ENCODE data around the gene CAMTA1.

Gene CAMTA1

GRCh38 chr1:7426780-7427604 is 641.7 kb downstream of the CAMTA1 start:
- H3K27me3 ChIP-seq (ENCODE audit: control insufficient read depth, insufficient read depth, low read length), result no peaks in the 10 kb centered on the region
- peaks cover 2% of the 10 kb centered on the region; the same call in 1 of the 2 replicates for H3K9me3 ChIP-seq (ENCODE audit: control insufficient read depth, insufficient read depth, low read depth, low read length)
- no peaks in the 10 kb centered on the region for H3K4me1 ChIP-seq (ENCODE audit: control insufficient read depth, insufficient read depth, low read length)
- no peak overlapping the region for H3K4me3 ChIP-seq (ENCODE audit: low read depth, low read length)
- no peak overlapping the region for H3K27ac ChIP-seq (ENCODE audit: low read depth, low read length)
- H3K9ac ChIP-seq (ENCODE audit: low read length), result no peak overlapping the region
- no peaks in the 10 kb centered on the region for H3K36me3 ChIP-seq (ENCODE audit: control insufficient read depth, insufficient read depth, low read length)

- Histone ChIP-seq H3K27ac (ENCODE audit: low read depth, low read length) (no peak overlapping the region), H3K27me3 (ENCODE audit: control insufficient read depth, insufficient read depth, low read length) (no peaks in the 10 kb centered on the region), H3K4me1 (ENCODE audit: control insufficient read depth, insufficient read depth, low read length) (no peaks in the 10 kb centered on the region), H3K36me3 (ENCODE audit: control insufficient read depth, insufficient read depth, low read length) (no peaks in the 10 kb centered on the region), H3K4me3 (ENCODE audit: low read depth, low read length) (no peak overlapping the region), H3K9ac (ENCODE audit: low read length) (no peak overlapping the region), H3K9me3 (ENCODE audit: control insufficient read depth, insufficient read depth, low read depth, low read length) (peaks cover 2% of the 10 kb centered on the region; the same call in 1 of the 2 replicates)
These were observed 642.5 kb downstream of the CAMTA1 start for GRCh38 chr1:7427605-7428300.

GRCh38 chr1:7429290-7429689 is 644.0 kb downstream of the CAMTA1 start:
- H3K36me3 ChIP-seq (ENCODE audit: control insufficient read depth, insufficient read depth, low read length), result no peaks in the 10 kb centered on the region
- no peak overlapping the region for H3K4me3 ChIP-seq (ENCODE audit: low read depth, low read length)
- no peak overlapping the region for H3K9ac ChIP-seq (ENCODE audit: low read length)
- no peak overlapping the region for H3K27ac ChIP-seq (ENCODE audit: low read depth, low read length)
- H3K27me3 ChIP-seq (ENCODE audit: control insufficient read depth, insufficient read depth, low read length), result no peaks in the 10 kb centered on the region
- peaks cover 16% of the 10 kb centered on the region for H3K9me3 ChIP-seq (ENCODE audit: control insufficient read depth, insufficient read depth, low read depth, low read length)
- no peaks in the 10 kb centered on the region for H3K4me1 ChIP-seq (ENCODE audit: control insufficient read depth, insufficient read depth, low read length)

- no peak overlapping the region for H3K9ac ChIP-seq (ENCODE audit: low read length)
- H3K27ac ChIP-seq (ENCODE audit: low read depth, low read length), result no peak overlapping the region
- peaks cover 19% of the 10 kb centered on the region for H3K9me3 ChIP-seq (ENCODE audit: control insufficient read depth, insufficient read depth, low read depth, low read length)
- H3K36me3 ChIP-seq (ENCODE audit: control insufficient read depth, insufficient read depth, low read length), result no peaks in the 10 kb centered on the region
- H3K27me3 ChIP-seq (ENCODE audit: control insufficient read depth, insufficient read depth, low read length), result no peaks in the 10 kb centered on the region
- H3K4me3 ChIP-seq (ENCODE audit: low read depth, low read length), result no peak overlapping the region
- no peaks in the 10 kb centered on the region for H3K4me1 ChIP-seq (ENCODE audit: control insufficient read depth, insufficient read depth, low read length)
These were observed 644.9 kb downstream of the CAMTA1 start for GRCh38 chr1:7430047-7430608.

- H3K4me1 ChIP-seq (ENCODE audit: control insufficient read depth, insufficient read depth, low read length), result no peaks in the 10 kb centered on the region
- peaks cover 19% of the 10 kb centered on the region for H3K9me3 ChIP-seq (ENCODE audit: control insufficient read depth, insufficient read depth, low read depth, low read length)
- H3K27ac ChIP-seq (ENCODE audit: low read depth, low read length), result no peak overlapping the region
- no peaks in the 10 kb centered on the region for H3K27me3 ChIP-seq (ENCODE audit: control insufficient read depth, insufficient read depth, low read length)
- H3K36me3 ChIP-seq (ENCODE audit: control insufficient read depth, insufficient read depth, low read length), result no peaks in the 10 kb centered on the region
- H3K4me3 ChIP-seq (ENCODE audit: low read depth, low read length), result no peak overlapping the region
- H3K9ac ChIP-seq (ENCODE audit: low read length), result no peak overlapping the region
These were observed 645.4 kb downstream of the CAMTA1 start for GRCh38 chr1:7430691-7431090.

GRCh38 chr1:7432102-7432899 is 647.0 kb downstream of the CAMTA1 start:
- Histone ChIP-seq H3K27me3 (ENCODE audit: control insufficient read depth, insufficient read depth, low read length) (no peaks in the 10 kb centered on the region), H3K4me3 (ENCODE audit: low read depth, low read length) (no peak overlapping the region), H3K27ac (ENCODE audit: low read depth, low read length) (no peak overlapping the region), H3K9me3 (ENCODE audit: control insufficient read depth, insufficient read depth, low read depth, low read length) (peaks cover 19% of the 10 kb centered on the region), H3K4me1 (ENCODE audit: control insufficient read depth, insufficient read depth, low read length) (no peaks in the 10 kb centered on the region), H3K9ac (ENCODE audit: low read length) (no peak overlapping the region), H3K36me3 (ENCODE audit: control insufficient read depth, insufficient read depth, low read length) (no peaks in the 10 kb centered on the region)

GRCh38 chr1:7432900-7433380 is 647.7 kb downstream of the CAMTA1 start:
- Histone ChIP-seq H3K9me3 (ENCODE audit: control insufficient read depth, insufficient read depth, low read depth, low read length) (peaks cover 19% of the 10 kb centered on the region), H3K27ac (ENCODE audit: low read depth, low read length) (no peak overlapping the region), H3K4me1 (ENCODE audit: control insufficient read depth, insufficient read depth, low read length) (no peaks in the 10 kb centered on the region), H3K9ac (ENCODE audit: low read length) (no peak overlapping the region), H3K36me3 (ENCODE audit: control insufficient read depth, insufficient read depth, low read length) (no peaks in the 10 kb centered on the region), H3K4me3 (ENCODE audit: low read depth, low read length) (no peak overlapping the region), H3K27me3 (ENCODE audit: control insufficient read depth, insufficient read depth, low read length) (no peaks in the 10 kb centered on the region)

- Histone ChIP-seq H3K36me3 (ENCODE audit: control insufficient read depth, insufficient read depth, low read length) (no peaks in the 10 kb centered on the region), H3K4me1 (ENCODE audit: control insufficient read depth, insufficient read depth, low read length) (no peaks in the 10 kb centered on the region), H3K4me3 (ENCODE audit: low read depth, low read length) (no peak overlapping the region), H3K9ac (ENCODE audit: low read length) (no peak overlapping the region), H3K27ac (ENCODE audit: low read depth, low read length) (no peak overlapping the region), H3K27me3 (ENCODE audit: control insufficient read depth, insufficient read depth, low read length) (no peaks in the 10 kb centered on the region), H3K9me3 (ENCODE audit: control insufficient read depth, insufficient read depth, low read depth, low read length) (peaks cover 19% of the 10 kb centered on the region)
These were observed 649.3 kb downstream of the CAMTA1 start for GRCh38 chr1:7434566-7434965.

GRCh38 chr1:7435276-7436055 is 650.2 kb downstream of the CAMTA1 start:
- H3K9me3 ChIP-seq (ENCODE audit: control insufficient read depth, insufficient read depth, low read depth, low read length), result peaks cover 16% of the 10 kb centered on the region
- no peak overlapping the region for H3K4me3 ChIP-seq (ENCODE audit: low read depth, low read length)
- H3K27me3 ChIP-seq (ENCODE audit: control insufficient read depth, insufficient read depth, low read length), result no peaks in the 10 kb centered on the region
- H3K4me1 ChIP-seq (ENCODE audit: control insufficient read depth, insufficient read depth, low read length), result no peaks in the 10 kb centered on the region
- H3K27ac ChIP-seq (ENCODE audit: low read depth, low read length), result no peak overlapping the region
- no peaks in the 10 kb centered on the region for H3K36me3 ChIP-seq (ENCODE audit: control insufficient read depth, insufficient read depth, low read length)
- H3K9ac ChIP-seq (ENCODE audit: low read length), result no peak overlapping the region
